ENCODE measurements around the gene DNAI7.

DNAI7 gene

DNA sequence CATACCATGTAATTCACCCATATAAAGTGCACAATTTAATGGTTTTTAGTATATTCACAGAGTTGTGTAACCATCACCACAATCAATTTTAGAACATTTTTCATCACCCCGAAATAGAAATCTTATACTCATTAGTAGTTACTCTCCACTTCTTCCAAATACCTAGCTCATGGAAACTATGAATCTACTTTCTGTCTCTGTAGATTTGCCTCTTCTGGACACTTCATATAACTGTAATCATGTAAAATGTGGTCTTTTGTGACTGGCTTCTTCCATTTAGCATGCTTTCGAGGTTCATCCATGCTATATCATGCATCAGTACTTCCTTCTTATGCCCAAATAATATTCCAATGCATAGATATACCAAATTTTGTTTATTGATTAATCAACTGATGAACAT, 10.8 kb downstream of the DNAI7 start:
- TF ChIP-seq ZFX (IDR thresholded peaks at IDR 0.05) = no peak
- TF ChIP-seq, protein P1, sequence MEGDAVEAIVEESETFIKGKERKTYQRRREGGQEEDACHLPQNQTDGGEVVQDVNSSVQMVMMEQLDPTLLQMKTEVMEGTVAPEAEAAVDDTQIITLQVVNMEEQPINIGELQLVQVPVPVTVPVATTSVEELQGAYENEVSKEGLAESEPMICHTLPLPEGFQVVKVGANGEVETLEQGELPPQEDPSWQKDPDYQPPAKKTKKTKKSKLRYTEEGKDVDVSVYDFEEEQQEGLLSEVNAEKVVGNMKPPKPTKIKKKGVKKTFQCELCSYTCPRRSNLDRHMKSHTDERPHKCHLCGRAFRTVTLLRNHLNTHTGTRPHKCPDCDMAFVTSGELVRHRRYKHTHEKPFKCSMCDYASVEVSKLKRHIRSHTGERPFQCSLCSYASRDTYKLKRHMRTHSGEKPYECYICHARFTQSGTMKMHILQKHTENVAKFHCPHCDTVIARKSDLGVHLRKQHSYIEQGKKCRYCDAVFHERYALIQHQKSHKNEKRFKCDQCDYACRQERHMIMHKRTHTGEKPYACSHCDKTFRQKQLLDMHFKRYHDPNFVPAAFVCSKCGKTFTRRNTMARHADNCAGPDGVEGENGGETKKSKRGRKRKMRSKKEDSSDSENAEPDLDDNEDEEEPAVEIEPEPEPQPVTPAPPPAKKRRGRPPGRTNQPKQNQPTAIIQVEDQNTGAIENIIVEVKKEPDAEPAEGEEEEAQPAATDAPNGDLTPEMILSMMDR (conservative IDR thresholded peaks at IDR 0.05) = no peak

DNA sequence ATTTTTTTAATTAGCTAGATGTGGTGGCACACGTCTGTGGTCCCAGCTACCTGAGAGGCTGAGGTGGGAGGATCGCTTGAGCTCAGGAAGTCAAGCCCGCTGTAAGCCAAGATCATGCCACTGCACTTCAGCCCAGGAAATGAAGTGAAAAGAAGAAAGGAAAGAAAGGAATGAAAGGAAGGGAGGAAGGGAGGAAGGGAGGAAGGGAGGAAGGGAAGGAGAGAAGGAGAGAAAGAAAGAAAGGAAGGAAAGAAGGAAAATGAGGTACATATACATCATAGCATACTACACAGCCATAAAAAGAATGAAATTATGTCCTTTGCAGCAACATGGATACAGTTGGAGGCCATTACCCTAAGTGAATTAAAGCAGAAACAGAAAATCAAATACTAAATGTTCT, 12.2 kb downstream of the DNAI7 start:
- H3K27ac ChIP-seq = no peak overlapping the region
- TF ChIP-seq ZFX (IDR thresholded peaks at IDR 0.05) = no peak
- TF ChIP-seq, protein P1 (conservative IDR thresholded peaks at IDR 0.05) = no peak

More for the DNA sequence above, 10.8 kb downstream of the DNAI7 start:
- no peak overlapping the region for H3K27ac ChIP-seq

DNA sequence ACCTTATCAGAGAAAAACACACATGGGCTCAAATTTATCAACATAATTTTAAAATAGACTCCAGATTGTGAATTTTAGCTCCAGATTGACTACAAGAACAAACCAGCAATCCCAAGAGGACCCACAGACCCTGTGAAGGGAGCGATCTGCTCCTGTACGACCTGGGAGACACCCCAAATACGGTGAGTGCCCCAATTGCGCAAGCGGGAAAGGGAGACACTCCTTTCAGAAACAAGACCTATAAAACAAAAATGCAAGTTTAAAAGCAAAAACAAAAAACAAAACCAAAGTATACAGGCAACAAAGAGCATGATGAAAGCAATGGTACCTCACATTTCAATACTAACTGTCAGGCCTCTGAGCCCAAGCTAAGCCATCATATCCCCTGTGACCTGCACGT, 32.1 kb downstream of the DNAI7 start:
- no peak overlapping the region for H3K27ac ChIP-seq
- no peak for TF ChIP-seq ZFX (IDR thresholded peaks at IDR 0.05)

DNA sequence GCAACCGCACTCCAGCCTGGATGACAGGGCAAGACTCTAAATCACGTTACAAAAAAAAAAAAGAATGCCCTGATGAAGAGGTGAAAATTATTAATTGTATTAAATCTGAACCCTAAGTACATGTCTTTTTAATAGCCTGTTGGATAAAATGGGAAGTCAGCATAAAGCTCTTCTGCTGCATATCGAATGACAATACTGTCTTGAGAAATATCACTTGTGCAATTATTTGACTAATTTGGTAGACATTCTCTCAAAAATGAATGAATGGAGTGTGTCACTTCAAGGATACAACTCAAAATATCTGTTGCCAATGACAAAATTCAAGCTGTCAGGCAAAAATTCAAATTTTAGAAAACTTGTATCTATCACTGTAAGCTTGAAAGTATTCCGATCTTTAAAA, 38.9 kb downstream of the DNAI7 start:
- H3K27ac ChIP-seq = no peak overlapping the region
- TF ChIP-seq, protein P1 (conservative IDR thresholded peaks at IDR 0.05) = no peak
- no peak for TF ChIP-seq ZFX (IDR thresholded peaks at IDR 0.05)

DNA sequence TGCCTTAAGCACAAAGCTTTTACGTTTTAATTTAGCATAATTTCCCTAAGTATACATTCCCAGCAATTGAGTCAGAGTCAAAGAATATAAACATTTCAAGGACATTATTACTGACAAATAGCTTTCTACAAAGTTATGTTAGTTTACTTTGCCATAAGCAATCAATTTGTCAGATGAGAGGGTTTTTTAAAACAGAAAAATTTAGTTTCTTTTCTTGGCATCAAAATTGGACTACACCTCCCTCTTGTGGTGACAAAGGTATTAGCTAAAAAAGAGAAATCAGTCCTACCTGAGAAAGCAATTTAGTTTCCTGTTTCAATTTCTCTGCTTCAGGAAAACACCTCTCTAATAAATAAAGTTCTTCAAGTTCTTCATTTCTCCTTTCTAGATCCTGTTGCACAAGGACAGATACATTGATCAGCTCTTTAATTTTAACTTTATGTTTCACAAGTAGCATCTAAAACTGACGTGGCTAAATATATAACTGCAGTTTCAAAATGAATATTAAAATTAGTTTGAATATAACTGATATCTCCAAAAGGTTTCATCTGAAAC, 39.9 kb downstream of the DNAI7 start:
- H3K27ac ChIP-seq = no peak overlapping the region
- no peak for TF ChIP-seq ZFX (IDR thresholded peaks at IDR 0.05)
- TF ChIP-seq, protein P1 (conservative IDR thresholded peaks at IDR 0.05) = peak; percentile 89

DNA sequence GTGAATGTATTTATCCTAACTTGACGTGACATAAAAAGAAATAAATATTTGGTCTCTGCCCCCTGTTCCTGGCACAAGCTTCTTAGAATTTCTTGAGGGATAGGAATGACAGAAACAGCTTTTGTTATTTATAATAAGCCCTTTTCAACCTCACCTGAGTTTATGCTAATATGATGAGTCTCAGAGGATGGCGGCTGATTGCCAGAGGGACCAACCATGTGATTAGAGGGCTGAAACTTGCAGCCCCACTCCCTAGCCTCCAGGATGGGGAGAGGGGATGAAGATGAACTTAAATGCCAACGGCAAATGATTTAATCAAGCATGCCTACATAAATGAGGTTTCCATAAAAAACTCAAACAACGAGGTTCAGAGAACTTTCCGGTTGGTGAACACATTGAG, 42.9 kb downstream of the DNAI7 start:
- TF ChIP-seq ZFX (IDR thresholded peaks at IDR 0.05) = no peak
- TF ChIP-seq, protein P1 (conservative IDR thresholded peaks at IDR 0.05) = no peak
- H3K27ac ChIP-seq = no peak overlapping the region

DNA sequence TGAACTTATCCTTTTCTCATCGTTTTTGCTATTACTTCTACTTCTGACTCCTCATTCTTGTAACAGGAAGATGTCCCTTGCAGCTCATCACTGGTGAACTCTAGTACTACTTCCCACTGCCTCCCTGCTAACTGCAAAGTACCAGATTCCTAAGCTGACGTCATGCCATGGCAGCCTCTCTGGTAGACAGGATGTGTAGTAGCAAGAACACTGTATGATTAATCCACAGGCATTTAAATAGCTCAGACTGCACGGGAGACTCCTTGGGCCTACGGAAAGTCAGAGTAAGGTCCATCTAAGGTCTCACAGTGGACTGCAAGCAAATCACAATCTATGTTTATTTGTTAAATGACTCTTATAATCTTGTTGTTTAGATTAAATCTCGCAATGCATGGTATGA, 43.5 kb downstream of the DNAI7 start:
- TF ChIP-seq ZFX (IDR thresholded peaks at IDR 0.05) = no peak
- TF ChIP-seq, protein P1 (conservative IDR thresholded peaks at IDR 0.05) = no peak
- H3K27ac ChIP-seq = no peak overlapping the region

DNA sequence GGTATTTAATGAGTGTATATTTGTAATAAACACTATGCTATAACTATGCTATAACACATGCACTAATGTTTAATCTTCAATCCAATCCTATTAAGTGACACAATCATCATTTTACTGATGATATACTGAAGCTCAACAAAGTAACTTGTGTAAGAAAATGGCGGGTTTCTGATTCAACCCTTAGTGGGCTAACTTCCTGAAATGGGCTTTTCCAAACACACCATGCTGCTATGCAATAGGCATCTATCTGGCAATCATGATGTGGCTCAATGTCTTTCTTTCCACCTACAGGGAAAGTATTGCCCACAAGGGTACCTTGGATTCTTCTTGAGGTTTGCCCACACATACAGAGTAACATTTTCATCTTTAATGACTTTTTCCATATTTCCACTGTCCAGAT, 48.3 kb downstream of the DNAI7 start:
- no peak overlapping the region for H3K27ac ChIP-seq
- TF ChIP-seq, protein P1 (conservative IDR thresholded peaks at IDR 0.05) = no peak
- no peak for TF ChIP-seq ZFX (IDR thresholded peaks at IDR 0.05)

Measured in C4-2B (cell line).